Gastroesophageal sphincter (tissue), 4 donors: ENCODE measurements around the gene UNC13D. TPM values are rescaled to one million over a fixed set of nuclear protein-coding genes. Genes with fewer than 3 reads are reported as not detected.
A peak's percentile ranks its signal among the peaks of the same experiment; 100 is the strongest.
"Not testable (repeated sequence)": the region's sequence is repeated elsewhere in the genome, so short reads cannot be mapped to it uniquely, and the experiment has no call there.

ENCODE experiments used
- ATAC-seq: fragments of 150-250 bp; one replicate; pipeline ENCODE4 v1.9.1; 2016; ENCODE audit warnings: mild to moderate bottlenecking, moderate library complexity
- H3K27ac ChIP-seq, 4 donors: fragments of 200-600 bp; sonication (generic) in 3 of 4; 1 replicate in 3 of 4; 2 replicates in 1 of 4; pipeline ENCODE4 v1.5.1; 2016 to 2019
- H3K27me3 ChIP-seq: fragments of 200-600 bp; sonication (generic); one replicate; pipeline ENCODE4 v1.5.1; 2019
- H3K36me3 ChIP-seq, 2 donors: fragments of 200-600 bp; sonication (generic); one replicate each; pipeline ENCODE4 v1.5.1; 2019; ENCODE audit warnings: control low read depth in 1 of 2
- H3K4me1 ChIP-seq, 3 donors: fragments of 200-600 bp; sonication (generic); 1 replicate in 2 of 3; 2 replicates in 1 of 3; pipeline ENCODE4 v1.5.1; 2016 to 2019; ENCODE audit warnings: control low read depth in 2 of 3
- H3K4me3 ChIP-seq, 2 donors: fragments of 200-600 bp; sonication (generic); one replicate each; pipeline ENCODE4 v1.5.1; 2019; ENCODE audit warnings: mild to moderate bottlenecking in 1 of 2, moderate library complexity in 1 of 2
- H3K9me3 ChIP-seq, 3 donors: fragments of 200-600 bp; sonication (generic); one replicate each; pipeline ENCODE4 v1.5.1; 2017 to 2019; ENCODE audit warnings: control low read depth in 2 of 3
- EP300 ChIP-seq: sonication (generic); formaldehyde crosslinking; IDR thresholded peaks from one replicate; pipeline ENCODE4 v1.6.1; 2017; ENCODE audit warnings: antibody characterized with exemption, mild to moderate bottlenecking
- POLR2A ChIP-seq, 2 donors: fragments of 450-650 bp; IDR thresholded peaks; one replicate each; pipeline ENCODE4 v1.6.1; 2017; ENCODE audit warnings: antibody characterized with exemption in 2 of 2, mild to moderate bottlenecking in 2 of 2, moderate library complexity in 1 of 2
- POLR2AphosphoS5 ChIP-seq: sonication (generic); formaldehyde crosslinking; IDR thresholded peaks from one replicate; pipeline ENCODE4 v1.6.1; 2017; ENCODE audit warnings: antibody characterized with exemption
- WGBS, 2 donors: methylation state at CpG; one replicate each; pipeline ENCODE4 v1.1.5; 2018; ENCODE audit warnings: low coverage in 1 of 2; 5-methylcytosine and 5-hydroxymethylcytosine counted together
- total RNA-seq, 4 donors: library from RNA; depleted of rRNA; stranded (reverse); fragments of >200 nt; gene quantifications; one replicate each; pipeline ENCODE4 v1.1.0, GENCODE V29; 2016
- TF ChIP-seq, protein P1 (sequence below), 4 experiments: fragments of 200-600 bp in 2 of 4; fragments of 450-650 bp in 2 of 4; sonication (generic) in 1 of 4; IDR thresholded peaks; one replicate each; pipeline ENCODE4 v1.5.1; 2017 to 2019; ENCODE audit warnings: antibody characterized with exemption in 4 of 4, mild to moderate bottlenecking in 2 of 4, moderate library complexity in 2 of 4

Gene UNC13D
- total RNA-seq, 4 donors from 2014 or later = 2.6 to 10.8 (median 5.6) TPM

DNA sequence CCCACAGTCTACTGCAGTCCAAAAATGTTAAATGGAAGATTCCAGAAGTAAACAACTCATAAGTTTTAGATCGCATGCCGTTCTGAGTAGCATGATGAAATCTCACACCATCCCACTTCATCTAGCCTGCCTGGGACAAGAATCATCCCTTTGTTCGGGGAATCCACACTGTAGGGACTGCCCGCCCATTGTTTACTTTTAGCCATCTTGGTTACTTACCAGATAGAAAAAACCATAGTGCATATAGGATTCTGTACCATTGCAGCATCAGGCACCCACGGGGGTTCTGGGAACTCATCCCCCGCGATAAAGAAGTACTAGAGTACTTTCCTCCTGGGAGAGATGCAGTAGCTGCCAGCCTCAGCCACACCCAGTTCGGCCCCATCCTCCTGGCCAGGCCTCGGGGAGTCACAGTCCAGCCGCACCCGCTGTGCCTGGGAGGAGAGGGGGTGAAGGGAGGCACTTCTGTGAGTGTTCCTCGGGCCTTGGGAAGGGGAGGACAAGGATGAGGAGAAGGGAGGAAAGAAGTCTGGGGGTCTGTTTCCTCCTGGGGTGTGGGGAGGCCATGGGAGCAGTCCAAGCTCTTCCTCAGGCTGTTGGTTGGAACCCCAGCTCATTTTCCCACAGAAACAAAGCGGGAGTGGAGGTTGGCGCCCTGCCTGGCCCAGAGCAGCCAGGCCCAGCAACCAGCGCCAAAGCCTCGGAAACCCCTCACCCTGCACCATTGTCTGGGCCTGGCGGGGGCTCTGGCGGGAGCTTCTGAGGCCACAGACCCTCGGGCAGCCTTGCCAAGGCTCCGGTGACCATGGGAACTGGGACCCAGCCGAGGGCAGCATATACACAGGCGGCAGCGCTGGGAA is 25.3 kb upstream of the UNC13D start:
- Histone ChIP-seq H3K36me3 (peaks cover 0 to 9% of the 10 kb centered on the region in 2 donors), H3K9me3 (no peaks in the 10 kb centered on the region), H3K4me3 (peak overlapping the region in 1 of 2 donors; percentile 42), H3K27me3 (no peaks in the 10 kb centered on the region), H3K4me1 (peaks cover 3 to 76% (median 37%) of the 10 kb centered on the region in 3 donors), H3K27ac (peak overlapping the region; percentile 85 to 99 (median 92))
- TF ChIP-seq POLR2A (IDR thresholded peaks at IDR 0.05) = peak in 1 of 2 donors; percentile 35
- TF ChIP-seq POLR2AphosphoS5 = peak; percentile 60
- no peak for TF ChIP-seq EP300
- TF ChIP-seq, protein P1, sequence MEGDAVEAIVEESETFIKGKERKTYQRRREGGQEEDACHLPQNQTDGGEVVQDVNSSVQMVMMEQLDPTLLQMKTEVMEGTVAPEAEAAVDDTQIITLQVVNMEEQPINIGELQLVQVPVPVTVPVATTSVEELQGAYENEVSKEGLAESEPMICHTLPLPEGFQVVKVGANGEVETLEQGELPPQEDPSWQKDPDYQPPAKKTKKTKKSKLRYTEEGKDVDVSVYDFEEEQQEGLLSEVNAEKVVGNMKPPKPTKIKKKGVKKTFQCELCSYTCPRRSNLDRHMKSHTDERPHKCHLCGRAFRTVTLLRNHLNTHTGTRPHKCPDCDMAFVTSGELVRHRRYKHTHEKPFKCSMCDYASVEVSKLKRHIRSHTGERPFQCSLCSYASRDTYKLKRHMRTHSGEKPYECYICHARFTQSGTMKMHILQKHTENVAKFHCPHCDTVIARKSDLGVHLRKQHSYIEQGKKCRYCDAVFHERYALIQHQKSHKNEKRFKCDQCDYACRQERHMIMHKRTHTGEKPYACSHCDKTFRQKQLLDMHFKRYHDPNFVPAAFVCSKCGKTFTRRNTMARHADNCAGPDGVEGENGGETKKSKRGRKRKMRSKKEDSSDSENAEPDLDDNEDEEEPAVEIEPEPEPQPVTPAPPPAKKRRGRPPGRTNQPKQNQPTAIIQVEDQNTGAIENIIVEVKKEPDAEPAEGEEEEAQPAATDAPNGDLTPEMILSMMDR (IDR thresholded peaks at IDR 0.05) = no peak
- peak; percentile 60 for ATAC-seq
- WGBS, 2 donors = 6 to 16% methylated on average over 5 to 7 of the region's 23 CpGs

DNA sequence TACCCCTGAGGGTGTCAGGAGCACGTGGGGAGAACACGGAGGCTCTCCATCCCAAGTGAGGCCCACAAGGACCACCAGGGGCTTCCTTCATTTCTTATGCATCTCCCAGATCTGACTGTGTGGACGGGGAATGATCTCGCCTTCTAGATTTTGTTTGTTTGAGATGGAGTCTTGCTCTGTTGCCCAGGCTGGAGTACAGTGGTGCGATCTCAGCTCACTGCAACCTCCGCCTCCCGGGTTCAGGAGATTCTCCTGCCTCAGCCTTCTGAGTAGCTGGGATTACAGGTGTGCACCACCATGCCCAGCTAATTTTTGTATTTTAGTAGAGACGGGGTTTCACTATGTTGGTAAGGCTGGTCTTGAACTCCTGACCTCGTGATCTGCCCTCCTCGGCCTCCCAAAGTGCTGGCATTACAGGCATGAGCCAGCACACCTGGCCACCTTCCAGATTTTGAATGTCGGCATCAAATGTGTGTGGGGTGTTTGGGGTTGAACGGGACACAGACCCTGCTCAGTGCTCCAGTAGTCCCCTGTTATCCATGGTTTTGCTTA is 24.6 kb upstream of the UNC13D start:
- ATAC-seq, H3K27me3 ChIP-seq, H3K9me3 ChIP-seq, H3K4me3 ChIP-seq, H3K36me3 ChIP-seq: not testable (repeated sequence)
- peak overlapping the region; percentile 85 to 99 (median 92) for H3K27ac ChIP-seq
- H3K4me1 ChIP-seq = peaks cover 3 to 76% (median 35%) of the 10 kb centered on the region in 3 donors
- WGBS, 2 donors = 61 to 96% methylated on average over 5 to 8 of the region's 12 CpGs

DNA sequence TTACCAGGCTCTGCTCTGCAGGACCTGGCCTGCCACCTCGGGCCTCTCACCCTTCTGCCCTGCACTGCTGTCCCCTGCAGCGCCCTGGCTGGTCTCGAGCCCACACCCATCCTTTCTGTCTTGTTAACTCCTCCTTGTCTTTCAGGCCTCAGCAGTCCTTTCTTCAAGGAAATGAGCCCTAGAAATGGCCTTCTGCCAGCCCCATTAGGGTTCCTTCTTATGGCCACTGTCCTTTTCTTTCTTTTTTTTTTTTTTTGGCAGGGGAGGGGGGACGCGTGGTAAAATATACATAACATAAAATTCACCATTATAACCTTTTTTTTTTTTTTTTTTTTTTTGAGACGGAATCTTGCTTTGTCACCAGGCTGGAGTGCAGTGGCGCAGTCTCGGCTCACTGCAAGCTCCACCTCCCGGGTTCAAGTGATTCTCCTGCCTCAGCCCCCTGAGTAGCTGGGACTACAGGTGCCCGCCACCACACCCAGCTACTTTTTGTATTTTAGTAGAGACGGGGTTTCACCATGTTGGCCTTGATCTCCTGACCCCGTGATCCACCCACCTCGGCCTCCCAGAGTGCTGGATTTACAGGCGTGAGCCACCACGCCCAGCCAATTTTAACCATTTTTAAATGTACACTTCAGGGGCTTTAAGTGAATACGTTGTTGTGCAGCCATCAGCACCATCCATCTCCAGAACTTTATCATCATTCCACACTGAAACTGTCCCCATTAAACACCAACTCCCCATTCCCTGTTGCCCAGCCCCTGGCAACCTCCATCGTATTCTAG is 21.4 kb upstream of the UNC13D start:
- not testable (repeated sequence) for ATAC-seq, H3K36me3 ChIP-seq, H3K27me3 ChIP-seq, H3K4me3 ChIP-seq, H3K9me3 ChIP-seq
- Histone ChIP-seq H3K4me1 (peaks cover 0 to 63% (median 35%) of the 10 kb centered on the region in 3 donors), H3K27ac (peak overlapping the region in 3 of 4 donors; percentile 78 to 84 (median 80))
- 73 to 74% methylated on average over 6 to 11 of the region's 17 CpGs for WGBS, 2 donors

DNA sequence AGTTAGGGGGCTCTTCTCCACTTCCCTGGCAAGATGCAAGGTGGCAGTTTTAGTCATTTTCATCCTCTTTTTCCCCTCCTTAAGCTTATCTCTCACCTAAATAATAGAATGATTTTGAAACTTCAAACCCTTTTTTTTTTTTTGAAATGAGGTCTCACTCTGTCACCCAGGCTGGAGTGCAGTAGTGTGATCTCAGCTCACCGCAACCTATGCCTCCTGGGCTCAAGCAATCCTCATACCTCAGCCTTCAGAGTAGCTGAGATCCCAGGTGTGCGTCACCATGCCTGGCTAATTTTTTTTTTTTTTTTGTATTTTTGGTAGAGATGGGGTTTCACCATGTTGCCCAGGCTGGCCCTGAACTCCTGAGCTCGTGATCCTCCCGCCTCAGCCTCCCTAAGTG is 20.7 kb upstream of the UNC13D start:
- not testable (repeated sequence) for H3K9me3 ChIP-seq, H3K4me3 ChIP-seq, H3K27me3 ChIP-seq, H3K36me3 ChIP-seq, ATAC-seq
- Histone ChIP-seq H3K27ac (peak overlapping the region; percentile 52 to 84 (median 79)), H3K4me1 (peaks cover 0 to 56% (median 35%) of the 10 kb centered on the region in 3 donors)
- WGBS, 2 donors = 74 to 90% methylated on average over 1 to 4 of the region's 4 CpGs

DNA sequence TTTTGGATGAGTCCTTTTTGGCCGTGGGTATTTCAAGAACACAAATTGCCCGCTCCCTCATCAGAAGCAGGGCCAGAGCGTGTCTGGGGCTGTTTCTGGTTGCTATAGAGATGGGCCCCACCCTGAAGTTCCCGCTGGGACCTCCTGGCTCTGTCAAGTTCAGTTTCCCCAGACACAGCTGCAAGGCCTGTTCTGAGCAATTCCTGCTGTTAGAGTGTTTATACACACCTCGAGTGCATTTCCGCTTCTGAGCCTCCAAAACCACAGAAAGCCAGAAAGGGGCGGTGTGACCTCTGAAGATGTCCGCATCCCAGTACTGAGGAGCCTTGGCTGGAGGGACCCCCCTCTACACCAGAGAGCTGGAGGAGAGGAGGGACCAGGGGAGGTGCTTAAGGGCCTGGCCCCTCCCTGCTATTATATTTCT is 20.3 kb upstream of the UNC13D start:
- WGBS, 2 donors = 7% methylated on average over 2 to 4 of the region's 8 CpGs
- TF ChIP-seq, protein P1 (IDR thresholded peaks at IDR 0.05) = peak in 1 of 4 experiments; percentile 7
- TF ChIP-seq POLR2A (IDR thresholded peaks at IDR 0.05) (no peak), POLR2AphosphoS5 (peak; percentile 71)
- peaks cover 0 to 52% (median 35%) of the 10 kb centered on the region in 3 donors for H3K4me1 ChIP-seq
- no peaks in the 10 kb centered on the region for H3K27me3 ChIP-seq
- no peak overlapping the region for H3K4me3 ChIP-seq
- peak overlapping the region; percentile 52 to 84 (median 79) for H3K27ac ChIP-seq
- H3K36me3 ChIP-seq = no peaks in the 10 kb centered on the region
- H3K9me3 ChIP-seq = no peaks in the 10 kb centered on the region
- ATAC-seq = peak; percentile 89

DNA sequence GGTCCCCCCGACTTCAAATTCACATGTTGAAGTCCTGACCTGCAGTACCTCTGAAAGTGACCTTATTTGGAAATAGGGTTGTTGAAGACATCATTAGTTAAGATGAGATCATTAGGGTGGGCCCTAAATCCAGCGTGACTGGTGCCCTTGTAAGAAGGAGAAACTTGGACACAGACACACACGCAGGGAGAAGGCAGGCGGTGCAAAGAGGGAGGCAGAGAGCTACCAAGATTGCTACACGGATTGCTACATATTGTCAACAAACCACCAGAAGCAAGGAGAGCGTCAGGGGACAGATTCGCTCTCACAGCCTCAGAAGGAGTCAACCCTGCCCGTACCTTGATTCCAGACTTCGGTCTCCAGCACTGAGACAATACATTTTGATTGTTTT is 17.7 kb upstream of the UNC13D start:
- Histone ChIP-seq H3K9me3 (no peaks in the 10 kb centered on the region), H3K4me1 (peaks cover 0 to 36% (median 30%) of the 10 kb centered on the region in 3 donors), H3K27ac (peak overlapping the region; percentile 26 to 85 (median 82)), H3K4me3 (no peak overlapping the region), H3K27me3 (no peaks in the 10 kb centered on the region), H3K36me3 (no peaks in the 10 kb centered on the region)
- peak; percentile 79 for ATAC-seq
- peak in 1 of 2 donors; percentile 21 for TF ChIP-seq POLR2A (IDR thresholded peaks at IDR 0.05)
- peak; percentile 55 for TF ChIP-seq POLR2AphosphoS5
- TF ChIP-seq, protein P1 (IDR thresholded peaks at IDR 0.05) = no peak
- WGBS, 2 donors = 36 to 60% methylated on average over 9 of the region's 9 CpGs

DNA sequence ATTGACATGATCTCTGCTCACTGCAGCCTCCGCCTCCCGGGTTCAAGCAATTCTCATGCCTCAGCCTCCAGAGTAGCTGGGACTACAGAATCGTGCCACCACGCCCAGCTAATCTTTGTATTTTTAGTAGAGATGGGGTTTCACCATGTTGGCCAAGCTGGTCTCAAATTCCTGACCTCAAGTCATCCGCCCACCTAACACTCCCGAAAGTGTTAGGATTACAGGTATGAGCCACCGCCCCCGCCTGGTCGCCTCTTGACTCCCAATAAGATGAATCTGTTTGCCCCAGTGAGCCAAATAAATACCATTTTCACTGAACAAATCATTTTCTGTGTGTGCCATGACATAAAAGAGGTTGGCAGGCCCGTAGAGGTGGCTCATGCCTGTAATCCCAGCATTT is 15.2 kb upstream of the UNC13D start:
- H3K9me3 ChIP-seq, H3K27me3 ChIP-seq, ATAC-seq, H3K36me3 ChIP-seq, H3K4me3 ChIP-seq: not testable (repeated sequence)
- Histone ChIP-seq H3K4me1 (peaks cover 0 to 35% (median 19%) of the 10 kb centered on the region in 3 donors), H3K27ac (peak overlapping the region in 3 of 4 donors; percentile 25 to 64 (median 51))
- 84 to 97% methylated on average over 5 to 10 of the region's 10 CpGs for WGBS, 2 donors
